GM23248 (cell line): Measurements from ENCODE around the gene LRP2.

Experiments
- EZH2 ChIP-seq: fragments of 200-600 bp; sonication (generic); IDR thresholded peaks from 2 replicates; pipeline ENCODE4 v1.6.1; 2018; ENCODE audit warnings: antibody characterized with exemption, mild to moderate bottlenecking; ENCODE audit not compliant: insufficient read depth, poor library complexity, severe bottlenecking
- EZH2phosphoT487 ChIP-seq: fragments of 200-600 bp; sonication (generic); IDR thresholded peaks from 2 replicates; pipeline ENCODE4 v1.6.1; 2018; ENCODE audit warnings: antibody characterized with exemption, moderate library complexity, mild to moderate bottlenecking, low read depth; ENCODE audit not compliant: insufficient read depth

DNA sequence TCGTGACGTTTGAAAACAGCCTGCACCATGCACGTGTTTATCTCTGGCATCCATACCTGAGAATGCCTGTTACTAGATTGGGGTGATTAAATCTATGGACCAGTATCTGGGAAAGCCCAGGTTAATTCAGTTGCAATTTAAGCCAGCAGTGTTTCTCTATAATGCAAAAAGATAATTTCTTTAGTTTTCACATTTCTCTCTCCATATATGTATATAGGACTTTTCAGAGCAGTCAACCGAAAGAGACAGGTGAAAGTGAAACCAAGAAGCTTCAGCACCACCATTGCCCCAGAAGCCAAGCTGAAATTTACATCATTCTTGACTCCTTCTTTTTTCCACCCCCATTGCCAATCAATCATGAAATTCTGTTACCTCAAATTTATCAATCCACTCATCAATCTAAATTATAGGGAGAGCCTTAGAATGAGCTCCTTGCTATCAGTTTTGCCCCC lies 2.7 kb upstream of the LRP2 start:
- no peak for TF ChIP-seq EZH2
- TF ChIP-seq EZH2phosphoT487 = no peak
